Psoas muscle (tissue), 8 donors: Measurements from ENCODE around the gene DLEU7. TPM values are rescaled to one million over a fixed set of nuclear protein-coding genes. Genes with fewer than 3 reads are reported as not detected.

Experiments
- ATAC-seq, 4 donors: fragments of 200-7000 bp; cut with Tn5 transposase; one replicate each; pipeline ENCODE4 v1.9.1; 2020; ENCODE audit warnings: moderate library complexity in 3 of 4, mild to moderate bottlenecking in 2 of 4
- DNase-seq, 2 donors: peaks; one replicate each; pipeline ENCODE4 v3.0.0-alpha.2; 2020
- H3K27ac ChIP-seq: fragments of 200-600 bp; one replicate; pipeline ENCODE4 v1.8.0; 2022
- H3K27me3 ChIP-seq, 3 donors: fragments of 200-600 bp in 1 of 3; one replicate each; pipeline versions ENCODE4 v1.6.1 to v1.8.0; 2013 to 2022; ENCODE audit warnings: low read length in 2 of 3, mild to moderate bottlenecking in 2 of 3, moderate library complexity in 1 of 3; ENCODE audit not compliant: insufficient read depth in 3 of 3
- H3K36me3 ChIP-seq, 2 donors: fragments of 200-600 bp in 1 of 2; one replicate each; pipeline versions ENCODE4 v1.6.1 to v1.8.0; 2013 to 2022; ENCODE audit warnings: low read depth in 1 of 2, mild to moderate bottlenecking in 1 of 2, moderate library complexity in 1 of 2; ENCODE audit not compliant: insufficient read depth in 1 of 2
- H3K4me1 ChIP-seq: fragments of 200-600 bp; one replicate; pipeline ENCODE4 v1.8.0; 2022
- H3K4me3 ChIP-seq: fragments of 200-600 bp; one replicate; pipeline ENCODE4 v1.8.0; 2022; ENCODE audit warnings: mild to moderate bottlenecking
- H3K9me3 ChIP-seq: fragments of 200-600 bp; one replicate; pipeline ENCODE4 v1.8.0; 2022
- WGBS, 3 donors: extraction: QIAGEN DNeasy Blood & Tissue Kit; methylation state at CpG; one replicate each; pipeline versions ENCODE4 v1.1.6 to v1.1.7; 2013; 5-methylcytosine and 5-hydroxymethylcytosine counted together
- intact Hi-C, 2 donors: fragments of 100-400 bp; cut with DNase I; formaldehyde crosslinking; loops; one replicate each; pipeline versions ENCODE4 v1.11.0 to v1.14.2; 2022
- polyA plus RNA-seq, 3 donors: library from polyadenylated mRNA; stranded (reverse); fragments of 200-250 nt; gene quantifications; one replicate each; pipeline ENCODE4 v1.2.3, GENCODE V29; 2013
- total RNA-seq, 4 donors: library from RNA; stranded (reverse); fragmentation: NEBNext Ultra II Directional in 2 of 4; extraction: Animal tissue kit (Norgen Biotek cat#: 25700) in 2 of 4; gene quantifications; one replicate each; pipeline versions ENCODE4 v1.2.1 to v1.2.4, GENCODE V29; 2021 to 2023
- TF ChIP-seq, protein P1 (sequence below): fragments of 200-600 bp; IDR thresholded peaks from one replicate; pipeline ENCODE4 v1.8.0; 2022; ENCODE audit warnings: antibody characterized with exemption
- donor health status: healthy with polysubstance abuse.
- donor health status: DM: no; HTN: no; CAD: no; lungs with moderate emphysema.
- donor health status: Bipolar disorder and iron deficiency.
- donor health status: healthy.
- donor health status: DM: yes; HTN: yes; CAD: no.
- donor health status: DM: no; HTN: no; CAD: no.
- donor health status: DM: no; HTN: no; CAD: no.
- donor health status: DM: yes; HTN: yes; CAD: no.

The DLEU7 gene
- total and polyA plus RNA-seq, 7 donors, result 0.03 to 0.15 (median 0.05) TPM; not detected in 4

GRCh38 chr13:50779443-50780200 is 63.9 kb downstream of the DLEU7 start:
- Histone ChIP-seq H3K27ac (no peak overlapping the region), H3K27me3 (peaks cover 0 to 4% (median 0%) of the 10 kb centered on the region in 3 donors), H3K36me3 (no peaks in the 10 kb centered on the region), H3K4me1 (no peaks in the 10 kb centered on the region), H3K4me3 (no peak overlapping the region), H3K9me3 (no peaks in the 10 kb centered on the region)
- ATAC-seq (no peak), DNase-seq (no peak)
- intact Hi-C loops, result no loop called here
- TF ChIP-seq, protein P1, sequence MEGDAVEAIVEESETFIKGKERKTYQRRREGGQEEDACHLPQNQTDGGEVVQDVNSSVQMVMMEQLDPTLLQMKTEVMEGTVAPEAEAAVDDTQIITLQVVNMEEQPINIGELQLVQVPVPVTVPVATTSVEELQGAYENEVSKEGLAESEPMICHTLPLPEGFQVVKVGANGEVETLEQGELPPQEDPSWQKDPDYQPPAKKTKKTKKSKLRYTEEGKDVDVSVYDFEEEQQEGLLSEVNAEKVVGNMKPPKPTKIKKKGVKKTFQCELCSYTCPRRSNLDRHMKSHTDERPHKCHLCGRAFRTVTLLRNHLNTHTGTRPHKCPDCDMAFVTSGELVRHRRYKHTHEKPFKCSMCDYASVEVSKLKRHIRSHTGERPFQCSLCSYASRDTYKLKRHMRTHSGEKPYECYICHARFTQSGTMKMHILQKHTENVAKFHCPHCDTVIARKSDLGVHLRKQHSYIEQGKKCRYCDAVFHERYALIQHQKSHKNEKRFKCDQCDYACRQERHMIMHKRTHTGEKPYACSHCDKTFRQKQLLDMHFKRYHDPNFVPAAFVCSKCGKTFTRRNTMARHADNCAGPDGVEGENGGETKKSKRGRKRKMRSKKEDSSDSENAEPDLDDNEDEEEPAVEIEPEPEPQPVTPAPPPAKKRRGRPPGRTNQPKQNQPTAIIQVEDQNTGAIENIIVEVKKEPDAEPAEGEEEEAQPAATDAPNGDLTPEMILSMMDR, result no peak
- 89 to 93% (median 89%) methylated on average over 8 of the region's 8 CpGs for WGBS, 3 donors

Other genes starting within 250 kb of the DLEU7 start
- 10 to 100 TPM; 10.6 to 20.7 (median 17.1) TPM for gene RNASEH2B, start 66.1 kb upstream of the DLEU7 start, total RNA-seq
- gene RNASEH2B, start 66.1 kb upstream of the DLEU7 start, polyA plus RNA-seq, result 10 to 100 TPM; 10.7 to 18.3 (median 11.6) TPM